HS-27A (cell line): ENCODE data around the gene ADGRG7.

Experiments used
- DNase-seq: peaks from one replicate; pipeline ENCODE4 v3.0.0-alpha.2; 2012; ENCODE audit warnings: low read depth, missing footprints

The ADGRG7 gene

DNA sequence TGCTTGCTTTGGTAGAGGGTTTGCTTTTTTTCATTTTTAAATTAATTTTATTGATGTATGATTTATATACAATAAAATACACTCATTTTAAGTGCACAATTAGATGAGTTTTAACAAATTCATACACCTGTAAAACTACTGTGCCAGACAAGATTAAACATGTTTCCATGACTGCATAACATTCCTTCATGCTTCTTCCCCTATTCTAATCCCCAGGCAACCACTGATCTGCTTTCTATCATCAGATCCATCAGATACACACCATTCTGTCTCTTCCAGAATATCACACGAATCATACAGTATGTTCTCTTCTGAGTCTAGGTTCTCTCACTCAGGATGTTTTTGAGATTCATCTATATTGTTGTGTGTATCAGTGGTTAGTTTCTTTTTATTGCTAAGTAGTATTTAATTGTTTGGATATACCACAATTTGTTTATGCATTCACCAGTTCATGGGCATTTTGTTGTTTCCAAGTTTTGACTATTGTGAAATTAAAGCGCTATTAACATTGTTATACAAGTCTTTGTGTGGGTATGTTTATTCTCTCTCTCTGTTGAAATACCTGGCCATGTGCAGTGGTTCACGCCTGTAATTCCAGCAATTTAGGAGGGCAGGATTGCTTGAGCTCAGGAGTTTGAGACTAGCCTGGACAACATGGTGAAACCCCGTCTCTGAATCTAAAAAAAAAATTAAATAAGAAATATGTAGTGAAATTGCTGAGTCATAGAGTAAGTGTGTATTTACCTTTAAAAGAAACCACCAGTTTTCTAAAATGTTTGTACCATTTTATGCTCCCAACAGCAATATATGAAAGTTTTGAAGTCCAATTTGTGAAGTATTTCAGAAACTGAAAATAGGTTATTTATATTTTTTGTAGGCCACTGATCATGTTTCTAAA is 92.9 kb downstream of the ADGRG7 start:
- no peak for DNase-seq

DNA sequence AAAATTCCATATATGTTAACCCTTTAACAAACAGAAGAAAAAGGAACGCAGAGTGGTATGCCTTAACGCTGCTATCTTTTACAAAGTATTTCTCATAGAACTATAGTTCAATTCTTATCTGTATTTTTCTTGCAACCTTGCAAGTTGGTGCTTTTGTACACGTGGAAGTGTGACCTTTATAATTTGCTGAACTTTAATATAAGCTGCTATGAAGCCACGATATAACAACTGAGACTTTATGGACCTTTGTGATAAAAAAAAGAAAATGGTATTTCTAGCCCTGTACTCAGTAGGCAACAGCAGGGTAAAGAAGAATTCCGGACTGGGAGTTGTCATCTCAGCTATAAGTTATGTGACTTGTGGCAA is 93.6 kb downstream of the ADGRG7 start:
- no peak for DNase-seq

DNA sequence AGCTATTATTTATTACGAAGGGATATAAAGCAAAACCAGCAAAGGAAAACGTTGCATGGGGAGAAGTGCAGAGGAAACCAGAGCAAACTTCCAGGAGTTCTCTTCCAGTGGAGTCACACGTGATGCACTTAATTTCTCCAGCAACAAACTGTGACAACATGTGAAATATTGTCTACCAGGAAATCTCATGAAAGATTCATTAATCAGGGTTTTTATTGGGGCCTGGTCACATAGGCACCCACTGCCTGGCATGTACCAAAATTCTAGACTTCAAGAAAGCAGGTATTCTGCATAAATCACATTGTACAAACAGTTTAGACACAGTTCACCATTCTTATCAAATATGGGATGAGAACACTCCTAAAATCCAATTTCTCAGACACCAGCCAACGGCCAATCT is 94.5 kb downstream of the ADGRG7 start:
- no peak for DNase-seq

DNA sequence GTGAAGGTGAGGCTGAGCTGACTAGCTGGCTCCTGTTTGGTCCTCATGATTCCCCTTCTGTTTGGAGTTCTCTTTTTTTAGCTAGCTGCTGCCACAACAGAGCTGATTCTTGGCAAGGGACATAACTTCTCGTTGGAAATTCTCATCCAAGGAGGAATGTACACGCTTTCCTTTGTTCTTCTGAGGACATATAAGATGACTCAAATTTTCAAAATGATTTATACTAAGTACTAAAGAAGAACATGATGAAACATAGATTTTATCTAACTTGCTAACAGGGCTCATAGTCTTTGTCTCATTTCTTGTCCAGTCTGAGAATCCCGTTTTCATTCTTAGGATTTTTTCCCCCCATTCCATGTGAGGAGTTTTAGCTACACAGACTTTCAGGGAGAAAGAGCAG is 97.0 kb downstream of the ADGRG7 start:
- DNase-seq = no peak

DNA sequence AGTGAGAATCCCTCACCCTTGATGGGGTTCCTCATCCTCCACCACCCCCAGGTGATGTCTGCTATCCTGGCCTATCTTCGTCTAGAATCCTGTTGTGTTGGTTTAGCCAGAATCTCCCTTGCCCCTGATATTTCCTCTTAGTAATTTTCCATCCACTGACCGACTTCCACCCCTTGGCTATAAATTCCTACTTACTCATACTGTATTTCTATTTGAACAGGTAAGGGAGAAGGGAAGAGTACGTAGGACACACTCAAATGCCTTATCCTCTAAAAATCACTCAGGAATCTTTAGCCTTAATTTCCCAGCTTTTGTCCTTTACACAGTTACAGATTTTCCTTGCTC is 99.2 kb downstream of the ADGRG7 start:
- DNase-seq = no peak

GRCh38 chr3:100708989-100709841 is 99.8 kb downstream of the ADGRG7 start, which contains the start of gene TFG:
TFG (plus strand) TSS chr3:100709494; CDS start chr3:100713686, 4,192 bp downstream.
- DNase-seq = peak; percentile 99

GRCh38 chr3:100709842-100710260 is 100.5 kb downstream of the ADGRG7 start:
- peak; percentile 15 for DNase-seq

GRCh38 chr3:100710261-100710968 is 101.0 kb downstream of the ADGRG7 start:
- DNase-seq = peak; percentile 39

- no peak for DNase-seq
These were observed 105.8 kb downstream of the ADGRG7 start for GRCh38 chr3:100715176-100715575.

DNA sequence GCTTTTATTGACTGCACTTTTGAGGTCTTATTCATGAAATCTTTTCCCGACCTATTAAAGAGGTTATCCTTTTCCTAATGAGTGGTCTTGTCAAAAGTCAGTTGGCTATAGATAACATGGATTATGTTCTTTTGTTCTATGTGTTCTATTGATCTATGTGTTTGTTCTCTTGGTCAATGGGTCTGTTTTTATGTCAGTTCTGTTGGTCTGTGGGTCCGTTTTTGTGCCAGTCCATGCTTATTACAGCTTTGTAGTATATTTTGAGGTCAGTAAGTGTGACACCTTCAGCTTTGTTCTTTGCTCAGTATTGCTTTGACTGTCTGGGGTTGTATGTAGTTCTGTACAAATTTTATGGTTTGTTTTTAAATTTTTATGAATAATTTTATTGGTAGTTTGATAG is 107.7 kb downstream of the ADGRG7 start:
- DNase-seq = no peak

- DNase-seq = no peak
These were observed 108.5 kb downstream of the ADGRG7 start for GRCh38 chr3:100717637-100718487.

DNA sequence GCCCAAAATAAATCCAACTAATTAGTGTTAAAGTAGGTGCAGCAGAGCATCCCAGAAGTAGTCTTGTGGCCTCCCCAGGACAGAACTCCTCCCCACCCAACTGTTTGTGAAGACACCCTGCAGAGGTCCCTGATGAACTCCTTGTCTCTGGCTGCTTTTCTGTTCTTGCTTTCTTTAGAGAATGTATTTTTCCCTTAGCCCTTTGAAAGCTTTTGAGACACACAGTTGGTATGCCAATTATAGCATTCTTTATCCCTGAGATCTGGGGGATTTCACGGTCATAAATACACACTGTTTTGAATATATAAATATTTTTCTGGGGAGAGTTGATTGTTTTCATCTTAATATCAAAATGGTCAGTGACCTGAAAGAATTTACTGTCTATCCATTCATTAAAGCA is 109.7 kb downstream of the ADGRG7 start:
- DNase-seq = no peak

DNA sequence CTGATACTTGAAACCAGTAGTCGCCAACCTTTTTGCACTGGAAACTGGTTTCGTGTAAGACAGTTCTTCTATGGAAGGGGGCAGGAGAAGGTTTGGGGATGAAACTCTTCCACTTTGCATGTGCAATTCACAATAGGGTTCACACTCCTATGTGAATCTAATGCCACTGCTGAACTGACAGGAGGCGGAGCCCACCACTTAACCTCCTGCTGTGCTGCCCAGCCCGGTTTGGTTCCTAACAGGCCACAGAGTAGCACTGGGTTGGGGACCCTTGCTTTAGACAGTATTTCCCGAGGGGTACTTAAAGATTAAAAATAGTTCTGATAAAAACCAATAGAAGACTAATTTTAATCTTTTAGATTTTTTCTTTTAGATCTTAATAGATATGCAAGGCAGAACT is 111.0 kb downstream of the ADGRG7 start:
- no peak for DNase-seq

- DNase-seq = no peak
These were observed 116.6 kb downstream of the ADGRG7 start for GRCh38 chr3:100725935-100726513.

DNA sequence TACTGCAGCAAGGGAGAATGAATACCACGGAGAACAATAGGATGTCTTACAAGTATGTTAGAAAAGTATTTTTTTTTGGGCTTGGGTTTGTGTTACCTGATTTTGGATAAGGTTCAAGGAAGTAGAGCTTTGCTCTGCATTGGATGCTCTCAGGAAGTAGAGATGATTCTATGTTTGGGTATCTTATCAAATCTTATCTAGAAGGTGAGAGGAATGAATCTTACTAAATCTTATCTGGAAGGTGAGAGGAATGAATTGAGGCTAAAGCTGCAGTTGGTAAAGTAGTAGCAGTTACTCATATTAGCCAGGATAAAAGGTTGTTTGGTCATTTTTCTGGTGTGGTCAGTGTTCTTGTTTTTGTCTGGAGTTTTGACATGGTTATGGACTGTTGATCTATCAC is 117.3 kb downstream of the ADGRG7 start:
- no peak for DNase-seq

- DNase-seq = no peak
These were observed 121.1 kb downstream of the ADGRG7 start for GRCh38 chr3:100730524-100730923.

- no peak for DNase-seq
These were observed 123.0 kb downstream of the ADGRG7 start for GRCh38 chr3:100732435-100732834.

- no peak for DNase-seq
These were observed 127.9 kb downstream of the ADGRG7 start for GRCh38 chr3:100737334-100737733.

DNA sequence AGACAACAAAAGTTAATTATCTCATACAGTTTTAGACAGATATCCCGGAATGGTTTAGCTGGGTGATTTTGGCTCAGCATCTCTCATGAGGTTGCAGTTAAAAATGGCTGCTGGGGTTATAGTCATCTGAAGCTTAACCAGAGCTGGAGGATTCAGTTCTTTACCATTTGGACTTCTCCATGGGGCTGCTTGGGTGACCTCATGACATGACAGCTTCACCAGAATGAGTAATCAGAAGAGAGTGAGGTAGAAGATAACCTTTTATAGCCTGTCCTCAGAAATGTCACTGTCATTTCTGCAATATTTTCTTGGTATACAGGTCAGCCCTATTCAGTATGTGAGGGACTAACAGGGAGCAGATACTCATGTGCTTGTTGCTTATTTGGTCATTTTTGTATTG is 130.8 kb downstream of the ADGRG7 start:
- DNase-seq = no peak

DNA sequence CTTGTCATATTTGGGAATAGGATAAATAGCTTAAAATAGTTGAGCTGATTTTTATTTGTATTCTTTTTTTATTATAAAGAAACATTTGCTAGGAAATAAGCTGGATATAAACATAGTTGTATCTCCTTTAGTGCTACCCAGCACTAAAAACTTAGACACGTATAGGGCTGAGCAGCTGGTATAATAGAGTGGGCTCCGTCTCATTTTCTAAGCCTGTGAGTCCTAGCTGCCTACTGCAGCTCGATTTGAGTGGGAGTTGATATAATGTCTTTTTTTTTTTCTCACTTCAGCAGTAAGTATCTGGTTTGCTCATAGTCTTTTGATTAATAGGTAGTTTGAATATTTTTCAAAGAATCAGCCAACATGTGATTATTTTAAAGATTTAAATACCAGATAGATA is 134.1 kb downstream of the ADGRG7 start:
- no peak for DNase-seq

DNA sequence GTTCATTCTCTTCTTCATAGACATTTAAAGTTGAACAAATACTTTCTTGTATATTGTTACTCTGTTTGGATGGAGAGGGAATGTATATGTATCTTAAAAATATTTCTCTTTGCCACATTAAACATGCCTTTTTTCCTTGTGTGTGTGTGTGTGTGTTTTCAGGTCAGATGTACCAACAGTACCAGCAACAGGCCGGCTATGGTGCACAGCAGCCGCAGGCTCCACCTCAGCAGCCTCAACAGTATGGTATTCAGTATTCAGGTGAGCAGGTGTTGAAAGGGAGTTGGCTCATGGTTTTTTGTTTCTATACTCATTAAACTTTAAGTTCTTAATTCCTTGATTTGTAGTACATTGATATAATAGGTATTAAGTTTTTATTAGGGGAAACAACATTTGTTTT is 135.3 kb downstream of the ADGRG7 start:
- no peak for DNase-seq
